NCI-H2227 treated with DMSO at 0.1 percent for 48 hours (cell line): ENCODE results near the gene IFT122.
"Not testable (repeated sequence)": the region's sequence is repeated elsewhere in the genome, so short reads cannot be mapped to it uniquely, and the experiment has no call there.

ENCODE experiments used
- DNase-seq: peaks from one replicate; lab custom pipeline; 2025; lab: John Stamatoyannopoulos, UW

IFT122 gene

GRCh38 chr3:129470861-129471260 lies 30.8 kb downstream of the IFT122 start:
- DNase-seq, result no peak

- DNase-seq, result no peak
Observed at GRCh38 chr3:129473067-129473768, 33.2 kb downstream of the IFT122 start.

GRCh38 chr3:129473769-129474152 lies 33.7 kb downstream of the IFT122 start:
- no peak for DNase-seq

- no peak for DNase-seq
Observed at GRCh38 chr3:129474984-129475804, 35.2 kb downstream of the IFT122 start.

- no peak for DNase-seq
Observed at GRCh38 chr3:129475863-129476262, 35.8 kb downstream of the IFT122 start.

GRCh38 chr3:129476586-129476985 lies 36.6 kb downstream of the IFT122 start:
- DNase-seq, result no peak

- DNase-seq, result peak; percentile 50
Observed at GRCh38 chr3:129481225-129481765, 41.3 kb downstream of the IFT122 start.

GRCh38 chr3:129481766-129482332 lies 41.8 kb downstream of the IFT122 start:
- DNase-seq, result no peak

- no peak for DNase-seq
Observed at GRCh38 chr3:129482721-129483120, 42.7 kb downstream of the IFT122 start.

GRCh38 chr3:129483870-129484269 lies 43.8 kb downstream of the IFT122 start:
- DNase-seq, result no peak

- not testable (repeated sequence) for DNase-seq
Observed at GRCh38 chr3:129485146-129485545, 45.1 kb downstream of the IFT122 start.

- no peak for DNase-seq
Observed at GRCh38 chr3:129485721-129486663, 46.0 kb downstream of the IFT122 start.

- no peak for DNase-seq
Observed at GRCh38 chr3:129486664-129487035, 46.6 kb downstream of the IFT122 start.

- no peak for DNase-seq
Observed at GRCh38 chr3:129487183-129487867, 47.3 kb downstream of the IFT122 start.

- DNase-seq, result not testable (repeated sequence)
Observed at GRCh38 chr3:129487868-129488335, 47.9 kb downstream of the IFT122 start.

GRCh38 chr3:129489258-129489657 lies 49.2 kb downstream of the IFT122 start:
- DNase-seq, result not testable (repeated sequence)

- DNase-seq, result peak; percentile 15
Observed at GRCh38 chr3:129490273-129490675, 50.2 kb downstream of the IFT122 start.

GRCh38 chr3:129491077-129491476 lies 51.1 kb downstream of the IFT122 start:
- DNase-seq, result not testable (repeated sequence)

GRCh38 chr3:129491794-129492193 lies 51.8 kb downstream of the IFT122 start:
- no peak for DNase-seq

- no peak for DNase-seq
Observed at GRCh38 chr3:129492691-129493090, 52.7 kb downstream of the IFT122 start.

GRCh38 chr3:129493206-129493605 lies 53.2 kb downstream of the IFT122 start:
- DNase-seq, result no peak
